GM21381 (cell line): ENCODE measurements around the gene KRTAP10-9.
"Not testable (repeated sequence)": the region's sequence is repeated elsewhere in the genome, so short reads cannot be mapped to it uniquely, and the experiment has no call there.

Experiments used
- ATAC-seq: cut with Tn5 transposase; IDR thresholded peaks from one replicate; pipeline ENCODE4 v1.9.1; 2021; ENCODE audit warnings: mild to moderate bottlenecking, moderate library complexity; ENCODE audit not compliant: unreplicated experiment

Gene KRTAP10-9

GRCh38 chr21:44594406-44594916, 32.4 kb upstream of the KRTAP10-9 start:
- no peak for ATAC-seq

GRCh38 chr21:44595524-44595923, 31.4 kb upstream of the KRTAP10-9 start:
- no peak for ATAC-seq

- no peak for ATAC-seq
Observed at GRCh38 chr21:44596068-44596725, 30.7 kb upstream of the KRTAP10-9 start.

DNA sequence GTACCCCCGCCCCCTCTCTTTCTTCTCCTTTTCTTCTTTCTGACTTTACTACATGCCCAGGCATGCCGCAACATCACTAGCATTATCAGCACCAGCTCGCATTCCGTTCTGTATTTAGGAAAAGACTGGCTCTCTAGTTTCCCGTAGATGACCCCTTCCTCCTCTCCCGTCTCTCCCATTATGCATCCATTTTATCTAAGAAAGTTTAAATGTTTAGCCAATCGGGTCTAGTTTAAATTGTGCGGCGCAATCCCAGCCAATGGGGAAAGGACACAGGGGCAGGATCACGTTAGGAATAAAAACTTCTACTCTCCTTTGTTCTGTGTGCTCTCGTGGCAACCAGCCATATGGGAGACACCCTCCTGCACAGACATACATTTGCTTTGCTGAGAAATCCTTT, 28.8 kb upstream of the KRTAP10-9 start:
- ATAC-seq: no peak

- ATAC-seq: no peak
Observed at GRCh38 chr21:44599264-44600029, 27.4 kb upstream of the KRTAP10-9 start.

- not testable (repeated sequence) for ATAC-seq
Observed at GRCh38 chr21:44600118-44600978, 26.5 kb upstream of the KRTAP10-9 start, which contains the start of gene KRTAP10-7. TSS of gene KRTAP10-7 (plus strand) at chr21:44600597. CDS start at chr21:44600622, 25 bp downstream.

DNA sequence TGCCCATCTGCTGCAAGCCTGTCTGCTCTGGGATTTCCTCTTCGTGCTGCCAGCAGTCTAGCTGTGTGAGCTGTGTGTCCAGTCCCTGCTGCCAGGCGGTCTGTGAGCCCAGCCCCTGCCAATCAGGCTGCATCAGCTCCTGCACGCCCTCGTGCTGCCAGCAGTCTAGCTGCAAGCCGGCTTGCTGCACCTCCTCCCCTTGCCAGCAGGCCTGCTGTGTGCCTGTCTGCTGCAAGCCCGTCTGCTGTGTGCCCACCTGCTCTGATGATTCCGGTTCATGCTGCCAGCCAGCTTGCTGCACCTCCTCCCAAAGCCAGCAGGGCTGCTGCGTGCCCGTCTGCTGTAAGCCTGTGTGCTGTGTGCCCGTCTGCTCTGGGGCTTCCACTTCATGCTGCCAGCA, 25.8 kb upstream of the KRTAP10-9 start:
- ATAC-seq: not testable (repeated sequence)

- ATAC-seq: no peak
Observed at GRCh38 chr21:44601596-44602462, 25.1 kb upstream of the KRTAP10-9 start.

DNA sequence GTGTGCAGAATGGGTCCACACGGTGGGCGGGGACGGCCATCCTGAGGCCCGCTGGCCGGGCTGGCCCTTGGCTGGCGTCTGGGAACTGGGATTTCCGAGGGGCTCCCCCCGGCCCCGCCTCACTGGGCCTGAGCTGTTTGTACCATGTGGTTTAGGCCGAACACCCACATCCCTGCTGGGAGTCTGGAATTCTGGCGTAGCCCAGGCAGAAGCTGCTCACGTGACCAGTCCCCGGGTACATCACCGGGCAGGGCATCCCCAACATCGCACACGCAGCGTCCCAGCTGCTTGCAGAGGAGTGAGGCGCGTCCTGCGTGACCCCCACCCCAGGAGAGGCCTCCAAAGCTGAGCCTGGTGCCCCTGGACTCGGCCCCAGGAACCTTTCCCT, 24.4 kb upstream of the KRTAP10-9 start:
- no peak for ATAC-seq

GRCh38 chr21:44603109-44603875, 23.6 kb upstream of the KRTAP10-9 start:
- no peak for ATAC-seq

- ATAC-seq: no peak
Observed at GRCh38 chr21:44603911-44604310, 23.0 kb upstream of the KRTAP10-9 start.

DNA sequence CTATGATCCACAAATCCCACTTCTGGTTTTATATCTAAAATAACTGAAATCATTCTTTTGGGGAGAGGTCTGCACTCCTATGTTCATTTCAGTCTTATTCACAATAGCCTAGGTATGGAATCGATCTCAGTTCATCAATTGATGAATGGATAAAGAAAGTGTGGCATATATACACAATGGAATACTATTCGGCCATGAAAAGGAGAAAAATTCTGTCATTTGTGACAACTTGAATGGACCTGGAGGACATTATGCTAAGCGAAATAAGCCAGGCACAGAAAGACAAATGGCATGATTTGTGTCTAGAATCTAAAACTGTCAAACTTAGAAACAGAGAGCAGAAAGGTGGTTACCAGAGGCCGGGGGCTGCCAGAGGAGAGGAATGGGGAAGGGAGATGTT, 20.4 kb upstream of the KRTAP10-9 start:
- no peak for ATAC-seq

GRCh38 chr21:44609193-44609592, 17.7 kb upstream of the KRTAP10-9 start:
- no peak for ATAC-seq

DNA sequence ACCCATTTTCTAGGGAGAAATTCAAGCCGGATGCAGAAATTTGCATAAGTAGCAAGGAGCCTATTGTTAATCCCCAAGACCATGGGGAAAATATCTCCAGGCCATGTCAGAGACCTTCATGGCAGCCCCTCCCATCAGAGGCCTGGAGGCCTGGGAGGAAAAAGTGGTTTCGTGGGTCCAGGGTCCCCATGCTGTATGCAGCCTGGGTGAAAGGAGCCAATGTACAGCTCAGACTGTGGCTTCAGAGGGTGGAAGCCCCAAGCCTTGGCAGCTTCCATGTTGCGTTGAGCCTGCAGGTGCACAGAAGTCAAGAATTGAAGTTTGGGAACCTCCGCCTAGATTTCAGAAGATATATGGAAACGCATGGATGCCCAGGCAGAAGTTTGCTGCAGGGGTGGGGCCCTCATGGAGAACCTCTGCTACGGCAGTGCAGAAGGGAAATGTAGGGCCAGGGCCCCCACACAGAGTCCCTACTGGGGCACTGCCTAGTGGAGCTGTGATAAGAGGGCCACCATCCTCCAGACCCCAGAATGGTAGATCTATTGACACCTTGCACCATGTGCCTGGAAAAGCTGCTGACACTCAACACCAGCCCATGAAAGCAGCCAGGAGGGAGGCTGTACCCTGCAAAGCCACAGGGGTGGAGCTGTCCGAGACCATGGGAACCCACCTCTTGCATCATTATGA, 16.6 kb upstream of the KRTAP10-9 start:
- ATAC-seq: not testable (repeated sequence)

DNA sequence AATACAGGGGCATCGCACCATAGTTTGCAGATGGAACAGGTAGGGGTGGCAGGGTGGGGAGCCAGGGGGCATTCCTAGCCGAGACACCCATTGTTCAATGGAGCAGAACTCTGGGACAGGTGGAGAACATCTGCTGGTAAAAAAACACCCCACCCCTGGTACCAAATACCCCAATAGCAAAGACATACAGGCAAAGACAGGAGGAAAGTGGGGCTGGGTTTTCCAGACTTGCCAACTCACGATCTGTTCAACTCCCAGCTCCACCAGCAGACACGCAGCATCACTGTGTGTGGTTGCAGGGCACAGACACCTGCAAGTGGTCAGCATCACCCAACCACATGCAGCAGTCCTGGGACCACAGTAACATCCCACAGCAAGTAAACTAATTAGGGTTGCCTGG, 15.3 kb upstream of the KRTAP10-9 start:
- no peak for ATAC-seq

DNA sequence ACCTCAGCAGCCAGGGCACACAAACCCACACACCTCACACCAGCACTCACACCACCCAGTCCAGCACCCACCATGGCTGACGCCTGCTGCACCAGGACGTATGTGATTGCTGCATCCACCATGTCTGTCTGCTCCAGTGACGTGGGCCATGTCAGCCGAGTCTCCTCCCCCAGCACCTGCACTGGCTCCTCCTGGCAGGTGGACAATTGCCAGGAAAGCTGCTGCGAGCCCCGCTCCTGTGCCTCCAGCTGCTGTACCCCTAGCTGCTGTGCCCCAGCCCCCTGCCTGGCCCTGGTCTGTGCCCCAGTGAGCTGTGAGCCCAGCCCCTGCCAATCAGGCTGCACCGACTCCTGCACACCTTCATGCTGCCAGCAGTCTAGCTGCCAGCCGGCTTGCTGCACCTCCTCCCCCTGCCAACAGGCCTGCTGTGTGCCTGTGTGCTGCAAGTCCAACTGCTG, 14.8 kb upstream of the KRTAP10-9 start, which contains the start of gene KRTAP10-8:
Gene KRTAP10-8, plus strand, starts transcription at position 51 of the 458 bp plus-strand sequence. Its CDS starts 22 bp downstream, at position 73.
- no peak for ATAC-seq

DNA sequence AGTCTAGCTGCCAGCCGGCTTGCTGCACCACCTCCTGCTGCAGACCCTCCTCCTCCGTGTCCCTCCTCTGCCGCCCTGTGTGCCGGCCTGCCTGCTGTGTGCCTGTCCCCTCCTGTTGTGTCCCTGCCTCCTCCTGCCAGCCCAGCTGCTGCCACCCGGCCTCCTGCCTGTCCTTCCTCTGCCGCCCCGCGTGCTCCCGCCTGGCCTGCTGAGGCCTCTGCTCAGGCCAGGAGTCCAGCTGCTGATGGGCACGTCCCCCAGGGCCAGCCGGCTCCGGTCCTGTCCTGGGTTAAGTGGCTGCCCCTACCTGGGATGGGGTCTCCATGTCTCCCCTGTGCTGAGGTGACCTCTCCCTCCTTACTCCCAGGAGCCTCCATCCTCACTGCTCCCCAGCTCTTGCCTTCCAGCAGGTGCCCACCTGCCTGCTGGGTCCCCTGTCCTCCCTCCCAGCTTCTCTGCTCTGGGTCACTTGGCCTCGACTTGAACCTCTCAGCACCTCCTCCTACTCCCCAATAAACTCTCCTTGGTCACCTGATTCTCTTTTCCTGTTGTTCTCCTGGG, 14.1 kb upstream of the KRTAP10-9 start:
- no peak for ATAC-seq

GRCh38 chr21:44613386-44614155, 13.3 kb upstream of the KRTAP10-9 start:
- ATAC-seq: no peak
